ENCODE results near the gene GPHN.

- no peak for TF ChIP-seq POLR2A (IDR thresholded peaks at IDR 0.05)
- TF ChIP-seq, protein P1, sequence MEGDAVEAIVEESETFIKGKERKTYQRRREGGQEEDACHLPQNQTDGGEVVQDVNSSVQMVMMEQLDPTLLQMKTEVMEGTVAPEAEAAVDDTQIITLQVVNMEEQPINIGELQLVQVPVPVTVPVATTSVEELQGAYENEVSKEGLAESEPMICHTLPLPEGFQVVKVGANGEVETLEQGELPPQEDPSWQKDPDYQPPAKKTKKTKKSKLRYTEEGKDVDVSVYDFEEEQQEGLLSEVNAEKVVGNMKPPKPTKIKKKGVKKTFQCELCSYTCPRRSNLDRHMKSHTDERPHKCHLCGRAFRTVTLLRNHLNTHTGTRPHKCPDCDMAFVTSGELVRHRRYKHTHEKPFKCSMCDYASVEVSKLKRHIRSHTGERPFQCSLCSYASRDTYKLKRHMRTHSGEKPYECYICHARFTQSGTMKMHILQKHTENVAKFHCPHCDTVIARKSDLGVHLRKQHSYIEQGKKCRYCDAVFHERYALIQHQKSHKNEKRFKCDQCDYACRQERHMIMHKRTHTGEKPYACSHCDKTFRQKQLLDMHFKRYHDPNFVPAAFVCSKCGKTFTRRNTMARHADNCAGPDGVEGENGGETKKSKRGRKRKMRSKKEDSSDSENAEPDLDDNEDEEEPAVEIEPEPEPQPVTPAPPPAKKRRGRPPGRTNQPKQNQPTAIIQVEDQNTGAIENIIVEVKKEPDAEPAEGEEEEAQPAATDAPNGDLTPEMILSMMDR (IDR thresholded peaks at IDR 0.05): no peak
Observed at GRCh38 chr14:66540038-66540437, 32.1 kb downstream of the GPHN start.
